Stomach (tissue), 9 donors: Measurements from ENCODE around the gene ROPN1. TPM values are rescaled to one million over a fixed set of nuclear protein-coding genes. Genes with fewer than 3 reads are reported as not detected.
A peak's percentile ranks its signal among the peaks of the same experiment; 100 is the strongest.

Source experiments
- DNase-seq, 2 donors: peaks; one replicate each; pipeline versions ENCODE4 v3.0.0 to v3.0.0-alpha.2; 2013 to 2019
- H3K27ac ChIP-seq, 5 donors: fragments of 200-600 bp in 4 of 5; sonication (generic) in 4 of 5; one replicate each; pipeline ENCODE4 v1.5.1; 2013 to 2019; ENCODE audit warnings: mild to moderate bottlenecking in 1 of 5, moderate library complexity in 1 of 5
- H3K27me3 ChIP-seq, 3 donors: fragments of 200-600 bp; sonication (generic); one replicate each; pipeline ENCODE4 v1.5.1; 2017 to 2019; ENCODE audit warnings: mixed run types in 1 of 3
- H3K36me3 ChIP-seq, 4 donors: fragments of 200-600 bp; sonication (generic); 1 replicate in 3 of 4; 2 replicates in 1 of 4; pipeline ENCODE4 v1.5.1; 2016 to 2019
- H3K4me1 ChIP-seq, 4 donors: fragments of 200-600 bp; sonication (generic); one replicate each; pipeline ENCODE4 v1.5.1; 2016 to 2019
- H3K4me3 ChIP-seq, 4 donors: fragments of 200-600 bp; sonication (generic) in 3 of 4; one replicate each; pipeline ENCODE4 v1.5.1; 2016 to 2019; ENCODE audit warnings: mild to moderate bottlenecking in 1 of 4
- H3K9me3 ChIP-seq, 4 donors: fragments of 200-600 bp; sonication (generic); one replicate each; pipeline ENCODE4 v1.5.1; 2016 to 2019
- CTCF ChIP-seq, 7 experiments: fragments of 450-650 bp in 4 of 7; fragments of 200-600 bp in 3 of 7; sonication (generic) in 3 of 7; IDR thresholded peaks; one replicate each; pipeline ENCODE4 v1.5.1; 2016 to 2019; ENCODE audit warnings: antibody characterized with exemption in 7 of 7, control low read depth in 2 of 7, mild to moderate bottlenecking in 1 of 7
- EP300 ChIP-seq: sonication (generic); formaldehyde crosslinking; IDR thresholded peaks from one replicate; pipeline ENCODE4 v1.6.1; 2017; ENCODE audit warnings: antibody characterized with exemption
- POLR2A ChIP-seq, 4 donors: fragments of 450-650 bp; IDR thresholded peaks; one replicate each; pipeline ENCODE4 v1.6.1; 2016; ENCODE audit warnings: antibody characterized with exemption in 4 of 4, control low read depth in 2 of 4, mild to moderate bottlenecking in 1 of 4, moderate library complexity in 1 of 4
- POLR2AphosphoS5 ChIP-seq, 3 donors: sonication (generic); formaldehyde crosslinking; IDR thresholded peaks; one replicate each; pipeline ENCODE4 v1.6.1; 2016; ENCODE audit warnings: antibody characterized with exemption in 3 of 3
- WGBS, 5 donors: extraction: QIAGEN DNeasy Blood & Tissue Kit in 3 of 5; methylation state at CpG; one replicate each; pipeline versions ENCODE4 v1.1.5 to v1.1.7; 2013 to 2018; 5-methylcytosine and 5-hydroxymethylcytosine counted together
- intact Hi-C: fragments of 100-400 bp; cut with DNase I; formaldehyde crosslinking; loops from one replicate; pipeline ENCODE4 v1.15.1; 2023; ENCODE audit warnings: low total_unique reads
- polyA plus RNA-seq, 3 donors: library from polyadenylated mRNA; stranded (reverse); fragments of 200-250 nt; gene quantifications; one replicate each; pipeline ENCODE4 v1.2.3, GENCODE V29; 2013
- total RNA-seq, 5 donors: library from RNA; depleted of rRNA; stranded (reverse); fragments of >200 nt; gene quantifications; one replicate each; pipeline versions ENCODE4 v1.1.0 to v1.2.3, GENCODE V29; 2014 to 2016
- donor health status: healthy with polysubstance abuse.
- donor health status: Bipolar disorder and iron deficiency.
- donor health status: healthy.

The ROPN1 gene
- total and polyA plus RNA-seq, 8 donors = 0.15 to 0.55 TPM; not detected in 6

GRCh38 chr3:123948449-123948848 lies 43.5 kb downstream of the ROPN1 start:
- no peaks in the 10 kb centered on the region for H3K9me3 ChIP-seq
- WGBS, 5 donors = 93 to 98% (median 97%) methylated on average over 9 of the region's 9 CpGs
- H3K4me3 ChIP-seq = no peak overlapping the region
- intact Hi-C loops = no loop called here
- peaks cover 0 to 10% (median 2%) of the 10 kb centered on the region in 4 donors for H3K4me1 ChIP-seq
- no peak for DNase-seq
- peaks cover under 1 to 58% (median 51%) of the 10 kb centered on the region in 4 donors for H3K36me3 ChIP-seq
- H3K27ac ChIP-seq = no peak overlapping the region
- H3K27me3 ChIP-seq = no peaks in the 10 kb centered on the region
- TF ChIP-seq EP300 (no peak), CTCF (IDR thresholded peaks at IDR 0.05) (no peak), POLR2AphosphoS5 (IDR thresholded peaks at IDR 0.05) (no peak), POLR2A (IDR thresholded peaks at IDR 0.05) (no peak)

GRCh38 chr3:123947482-123947881 lies 44.4 kb downstream of the ROPN1 start:
- Histone ChIP-seq H3K27ac (no peak overlapping the region), H3K27me3 (no peaks in the 10 kb centered on the region), H3K36me3 (peaks cover 0 to 60% (median 51%) of the 10 kb centered on the region in 4 donors), H3K4me3 (no peak overlapping the region), H3K4me1 (peaks cover 0 to 6% (median 2%) of the 10 kb centered on the region in 4 donors), H3K9me3 (no peaks in the 10 kb centered on the region)
- TF ChIP-seq POLR2AphosphoS5 (IDR thresholded peaks at IDR 0.05) = no peak
- no peak for DNase-seq
- intact Hi-C loops = no loop called here

- H3K36me3 ChIP-seq = peaks cover 0 to 39% (median 32%) of the 10 kb centered on the region in 4 donors
- no peak overlapping the region for H3K4me3 ChIP-seq
- TF ChIP-seq POLR2AphosphoS5 (IDR thresholded peaks at IDR 0.05) (no peak), POLR2A (IDR thresholded peaks at IDR 0.05) (no peak), EP300 (no peak), CTCF (IDR thresholded peaks at IDR 0.05) (no peak)
- no peaks in the 10 kb centered on the region for H3K4me1 ChIP-seq
- WGBS, 5 donors = 80 to 98% (median 91%) methylated on average over 1 of the region's 1 CpG
- H3K27me3 ChIP-seq = no peaks in the 10 kb centered on the region
- H3K9me3 ChIP-seq = no peaks in the 10 kb centered on the region
- DNase-seq = no peak
- intact Hi-C loops = no loop called here
- H3K27ac ChIP-seq = no peak overlapping the region
Observed at GRCh38 chr3:123941542-123941941, 50.4 kb downstream of the ROPN1 start.

GRCh38 chr3:123941121-123941520 lies 50.8 kb downstream of the ROPN1 start:
- H3K4me3 ChIP-seq = no peak overlapping the region
- peaks cover 0 to 36% (median 30%) of the 10 kb centered on the region in 4 donors for H3K36me3 ChIP-seq
- WGBS, 5 donors = 58 to 71% (median 65%) methylated on average over 2 of the region's 2 CpGs
- H3K27me3 ChIP-seq = no peaks in the 10 kb centered on the region
- TF ChIP-seq POLR2A (IDR thresholded peaks at IDR 0.05) (no peak), POLR2AphosphoS5 (IDR thresholded peaks at IDR 0.05) (no peak), CTCF (IDR thresholded peaks at IDR 0.05) (peak in 1 of 7 experiments; percentile 20), EP300 (no peak)
- H3K27ac ChIP-seq = no peak overlapping the region
- H3K9me3 ChIP-seq = no peaks in the 10 kb centered on the region
- no peak for DNase-seq
- H3K4me1 ChIP-seq = no peaks in the 10 kb centered on the region
- intact Hi-C loops = no loop called here

GRCh38 chr3:123939706-123940105 lies 52.2 kb downstream of the ROPN1 start:
- H3K9me3 ChIP-seq = no peaks in the 10 kb centered on the region
- intact Hi-C loops = no loop called here
- 90 to 98% (median 93%) methylated on average over 2 of the region's 2 CpGs for WGBS, 5 donors
- no peak overlapping the region for H3K27ac ChIP-seq
- H3K27me3 ChIP-seq = no peaks in the 10 kb centered on the region
- TF ChIP-seq CTCF (IDR thresholded peaks at IDR 0.05) = no peak
- TF ChIP-seq POLR2AphosphoS5 (IDR thresholded peaks at IDR 0.05) = no peak
- TF ChIP-seq EP300 = no peak
- no peak for TF ChIP-seq POLR2A (IDR thresholded peaks at IDR 0.05)
- H3K4me1 ChIP-seq = no peaks in the 10 kb centered on the region
- no peak for DNase-seq
- peaks cover 0 to 33% (median 27%) of the 10 kb centered on the region in 4 donors for H3K36me3 ChIP-seq
- no peak overlapping the region for H3K4me3 ChIP-seq
